ENCODE measurements around the gene CPAMD8. TPM values are rescaled to one million over a fixed set of nuclear protein-coding genes. Genes with fewer than 3 reads are reported as not detected.

The CPAMD8 gene
- total and polyA plus RNA-seq, 2 of the 8 experiments (the other 6 are each of a cell fraction or from before 2014, with no cell fraction given) = 6.1 to 9.2 TPM

DNA sequence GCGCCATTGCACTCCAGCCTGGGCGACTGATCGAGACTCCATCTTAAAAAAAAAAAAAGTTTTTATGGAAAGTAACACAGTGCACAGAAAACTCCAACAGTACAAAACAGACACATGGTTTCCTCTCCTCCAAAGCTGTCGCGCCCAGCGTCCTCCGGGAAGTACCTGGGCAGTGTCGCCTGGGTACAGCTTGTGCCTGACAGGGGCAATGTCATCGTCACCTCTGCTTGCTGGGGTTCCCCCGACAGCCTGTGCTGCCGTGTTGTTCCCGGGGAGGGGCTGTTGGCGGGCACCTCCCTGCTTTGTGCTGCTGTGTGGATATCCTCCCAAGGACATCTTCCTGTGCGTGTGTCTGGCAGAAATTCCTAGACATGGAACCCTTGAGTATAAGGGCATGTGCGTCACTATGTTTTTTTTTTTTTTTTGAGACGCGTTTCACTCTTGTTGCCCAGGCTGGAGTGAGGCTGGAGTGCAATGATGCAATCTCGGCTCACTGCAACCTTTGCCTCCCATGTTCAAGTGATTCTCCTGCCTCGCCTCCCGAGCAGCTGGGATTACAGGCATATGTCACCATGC lies 140.2 kb downstream of the CPAMD8 start (continued):
- TF ChIP-seq, protein P1, sequence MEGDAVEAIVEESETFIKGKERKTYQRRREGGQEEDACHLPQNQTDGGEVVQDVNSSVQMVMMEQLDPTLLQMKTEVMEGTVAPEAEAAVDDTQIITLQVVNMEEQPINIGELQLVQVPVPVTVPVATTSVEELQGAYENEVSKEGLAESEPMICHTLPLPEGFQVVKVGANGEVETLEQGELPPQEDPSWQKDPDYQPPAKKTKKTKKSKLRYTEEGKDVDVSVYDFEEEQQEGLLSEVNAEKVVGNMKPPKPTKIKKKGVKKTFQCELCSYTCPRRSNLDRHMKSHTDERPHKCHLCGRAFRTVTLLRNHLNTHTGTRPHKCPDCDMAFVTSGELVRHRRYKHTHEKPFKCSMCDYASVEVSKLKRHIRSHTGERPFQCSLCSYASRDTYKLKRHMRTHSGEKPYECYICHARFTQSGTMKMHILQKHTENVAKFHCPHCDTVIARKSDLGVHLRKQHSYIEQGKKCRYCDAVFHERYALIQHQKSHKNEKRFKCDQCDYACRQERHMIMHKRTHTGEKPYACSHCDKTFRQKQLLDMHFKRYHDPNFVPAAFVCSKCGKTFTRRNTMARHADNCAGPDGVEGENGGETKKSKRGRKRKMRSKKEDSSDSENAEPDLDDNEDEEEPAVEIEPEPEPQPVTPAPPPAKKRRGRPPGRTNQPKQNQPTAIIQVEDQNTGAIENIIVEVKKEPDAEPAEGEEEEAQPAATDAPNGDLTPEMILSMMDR (IDR thresholded peaks at IDR 0.05; ENCODE audit: control extremely low read depth in 1 of 3, insufficient read depth in 1 of 3, low read depth in 1 of 3, low read length in 3 of 3) = no peak
- TF ChIP-seq SIRT6 (IDR thresholded peaks at IDR 0.05; ENCODE audit: low read length) = no peak
- TF ChIP-seq, protein P2, sequence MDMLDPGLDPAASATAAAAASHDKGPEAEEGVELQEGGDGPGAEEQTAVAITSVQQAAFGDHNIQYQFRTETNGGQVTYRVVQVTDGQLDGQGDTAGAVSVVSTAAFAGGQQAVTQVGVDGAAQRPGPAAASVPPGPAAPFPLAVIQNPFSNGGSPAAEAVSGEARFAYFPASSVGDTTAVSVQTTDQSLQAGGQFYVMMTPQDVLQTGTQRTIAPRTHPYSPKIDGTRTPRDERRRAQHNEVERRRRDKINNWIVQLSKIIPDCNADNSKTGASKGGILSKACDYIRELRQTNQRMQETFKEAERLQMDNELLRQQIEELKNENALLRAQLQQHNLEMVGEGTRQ (IDR thresholded peaks at IDR 0.05; ENCODE audit: low read length) = no peak
- TF ChIP-seq HDAC2 (IDR thresholded peaks at IDR 0.05; ENCODE audit: borderline replicate concordance in 1 of 2, low read depth in 2 of 2, low read length in 2 of 2) = no peak
- TF ChIP-seq NANOG (IDR thresholded peaks at IDR 0.05; ENCODE audit: insufficient read depth, low read depth, low read length, poor library complexity, severe bottlenecking) = no peak
- no peak for TF ChIP-seq ASH2L (IDR thresholded peaks at IDR 0.05; ENCODE audit: low read length)

Measured in H1 (cell line).